ENCODE measurements around the gene APOC3.
"Not testable (repeated sequence)": the region's sequence is repeated elsewhere in the genome, so short reads cannot be mapped to it uniquely, and the experiment has no call there.

APOC3 gene

GRCh38 chr11:116832350-116833290 lies 2.9 kb downstream of the APOC3 start:
- no peak for TF ChIP-seq GABPA (IDR thresholded peaks at IDR 0.05; ENCODE audit: low read depth)
- no peak for TF ChIP-seq POLR2AphosphoS5 (IDR thresholded peaks at IDR 0.05; ENCODE audit: low read depth)
- Histone ChIP-seq H3K4me3 (replicated peaks; ENCODE audit: insufficient read depth, low read length) (no peak overlapping the region), H3K27me3 (ENCODE audit: insufficient read depth, poor library complexity, severe bottlenecking) (no peaks in the 10 kb centered on the region), H3K27ac (replicated peaks) (no peak overlapping the region)
- DNase-seq (ENCODE audit: low read depth in 1 of 2, low spot score in 1 of 2): no peak

DNA sequence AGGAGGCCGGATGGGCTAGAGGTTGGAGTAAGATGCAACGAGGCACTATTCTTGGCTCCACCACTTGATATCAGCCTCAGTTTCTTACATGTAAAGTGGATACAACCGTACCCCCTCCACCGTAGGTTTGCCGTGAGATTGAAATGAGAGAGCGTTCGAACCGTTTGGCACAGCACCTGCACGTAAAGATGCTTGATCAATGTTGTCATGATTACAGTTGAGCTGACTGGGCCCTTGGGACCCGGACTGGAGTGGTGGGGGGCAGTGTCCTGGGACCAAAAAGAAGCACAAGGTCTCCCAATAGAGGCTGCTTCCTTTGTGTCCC lies 3.7 kb downstream of the APOC3 start:
- H3K4me3 ChIP-seq (replicated peaks; ENCODE audit: insufficient read depth, low read length): no peak overlapping the region
- no peaks in the 10 kb centered on the region for H3K27me3 ChIP-seq (ENCODE audit: insufficient read depth, poor library complexity, severe bottlenecking)
- DNase-seq (ENCODE audit: low read depth in 1 of 2, low spot score in 1 of 2): no peak
- no peak overlapping the region for H3K27ac ChIP-seq (replicated peaks)
- TF ChIP-seq CTCF (IDR thresholded peaks at IDR 0.05; ENCODE audit: insufficient read depth, low read length): no peak
- no peak for TF ChIP-seq REST (IDR thresholded peaks at IDR 0.05; ENCODE audit: insufficient replicate concordance, low read depth)
- TF ChIP-seq POLR2AphosphoS5 (IDR thresholded peaks at IDR 0.05; ENCODE audit: low read depth): no peak
- no peak for TF ChIP-seq GABPA (IDR thresholded peaks at IDR 0.05; ENCODE audit: low read depth)
- no peak for TF ChIP-seq SPI1 (IDR thresholded peaks at IDR 0.05; ENCODE audit: borderline replicate concordance, low read depth)

- H3K27me3 ChIP-seq (ENCODE audit: insufficient read depth, poor library complexity, severe bottlenecking): no peaks in the 10 kb centered on the region
- no peak overlapping the region for H3K27ac ChIP-seq (replicated peaks)
- no peak for DNase-seq (ENCODE audit: low read depth in 1 of 2, low spot score in 1 of 2)
- no peak for TF ChIP-seq GABPA (IDR thresholded peaks at IDR 0.05; ENCODE audit: low read depth)
- TF ChIP-seq SPI1 (IDR thresholded peaks at IDR 0.05; ENCODE audit: borderline replicate concordance, low read depth): no peak
- no peak for TF ChIP-seq REST (IDR thresholded peaks at IDR 0.05; ENCODE audit: insufficient replicate concordance, low read depth)
- TF ChIP-seq POLR2AphosphoS5 (IDR thresholded peaks at IDR 0.05; ENCODE audit: low read depth): no peak
- no peak for TF ChIP-seq CTCF (IDR thresholded peaks at IDR 0.05; ENCODE audit: insufficient read depth, low read length)
- no peak overlapping the region for H3K4me3 ChIP-seq (replicated peaks; ENCODE audit: insufficient read depth, low read length)
Observed at GRCh38 chr11:116833816-116834534, 4.3 kb downstream of the APOC3 start.

DNA sequence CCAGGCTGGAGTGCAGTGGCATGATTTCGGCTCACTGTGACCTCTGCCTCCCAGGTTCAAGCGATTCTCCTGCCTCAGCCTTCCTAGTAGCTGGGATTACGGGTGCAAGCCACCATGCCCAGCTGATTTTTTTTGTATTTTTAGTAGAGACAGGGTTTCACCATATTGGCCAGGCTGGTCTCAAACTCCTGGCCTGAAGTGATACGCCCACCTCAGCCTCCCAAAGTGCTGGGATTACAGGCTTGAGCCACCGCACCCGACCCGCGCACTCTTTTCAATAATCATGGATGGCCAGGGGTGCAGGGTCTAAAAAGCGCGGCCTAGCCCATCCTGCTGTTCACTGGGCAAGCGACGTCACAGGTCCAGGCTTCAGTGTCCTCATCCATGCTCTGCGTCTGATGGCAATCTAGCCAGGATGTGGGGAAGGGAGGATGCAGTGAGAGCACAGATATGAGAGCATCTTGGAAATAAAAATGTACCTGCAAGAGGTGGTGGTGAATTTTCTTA lies 4.9 kb downstream of the APOC3 start:
- not testable (repeated sequence) for H3K4me3 ChIP-seq (replicated peaks; ENCODE audit: insufficient read depth, low read length); DNase-seq (ENCODE audit: low read depth in 1 of 2, low spot score in 1 of 2)

More for the DNA sequence above, 4.9 kb downstream of the APOC3 start:
- not testable (repeated sequence) for H3K27me3 ChIP-seq (ENCODE audit: insufficient read depth, poor library complexity, severe bottlenecking); H3K27ac ChIP-seq (replicated peaks)
